Activated naive CD8-positive, alpha-beta T cell treated with anti-CD3 and anti-CD28 coated beads, Interleukin-2, amount 10 ng/mL, durations not matched to agents 7 days and 5 days (primary cell): ENCODE results near the gene SHLD2. TPM values are rescaled to one million over a fixed set of nuclear protein-coding genes. Genes with fewer than 3 reads are reported as not detected.
"Not testable (repeated sequence)": the region's sequence is repeated elsewhere in the genome, so short reads cannot be mapped to it uniquely, and the experiment has no call there.

Experiments
- ATAC-seq: fragments of 150-1000 bp; cut with Tn5 transposase; one replicate; pipeline ENCODE4 v1.10.0; 2021; ENCODE audit warnings: low read depth, moderate library complexity
- POLR2A ChIA-PET: fragments of 350-600 bp; sonication (Branson Sonifier 250); formaldehyde crosslinking; loops from one replicate; lab custom pipeline; 2021; ENCODE audit warnings: antibody characterized with exemption; lab: Charles Lee
- DNase-seq: peaks from one replicate; pipeline ENCODE4 v3.0.0; 2021
- H3K27ac Mint-ChIP-seq: one replicate; pipeline ENCODE4 v1.8.0; 2022; ENCODE audit warnings: mild to moderate bottlenecking, mixed read lengths
- H3K27me3 Mint-ChIP-seq: one replicate; pipeline ENCODE4 v1.8.0; 2022; ENCODE audit warnings: mild to moderate bottlenecking, moderate library complexity, mixed read lengths
- H3K36me3 Mint-ChIP-seq: one replicate; pipeline ENCODE4 v1.8.0; 2021; ENCODE audit warnings: mild to moderate bottlenecking, mixed read lengths
- H3K4me1 Mint-ChIP-seq: one replicate; pipeline ENCODE4 v1.8.0; 2021; ENCODE audit warnings: mixed read lengths
- H3K4me3 Mint-ChIP-seq: one replicate; pipeline ENCODE4 v1.8.0; 2022; ENCODE audit warnings: mild to moderate bottlenecking, moderate library complexity, mixed read lengths
- H3K9me3 Mint-ChIP-seq: one replicate; pipeline ENCODE4 v1.8.0; 2021; ENCODE audit warnings: mixed read lengths
- total RNA-seq, 2 experiments: library from RNA; stranded (reverse); gene quantifications; one replicate each; pipeline ENCODE4 v1.2.3, GENCODE V29; 2021

Gene SHLD2
- total RNA-seq, 2 experiments from 2014 or later = 25.9 to 26.1 TPM

DNA sequence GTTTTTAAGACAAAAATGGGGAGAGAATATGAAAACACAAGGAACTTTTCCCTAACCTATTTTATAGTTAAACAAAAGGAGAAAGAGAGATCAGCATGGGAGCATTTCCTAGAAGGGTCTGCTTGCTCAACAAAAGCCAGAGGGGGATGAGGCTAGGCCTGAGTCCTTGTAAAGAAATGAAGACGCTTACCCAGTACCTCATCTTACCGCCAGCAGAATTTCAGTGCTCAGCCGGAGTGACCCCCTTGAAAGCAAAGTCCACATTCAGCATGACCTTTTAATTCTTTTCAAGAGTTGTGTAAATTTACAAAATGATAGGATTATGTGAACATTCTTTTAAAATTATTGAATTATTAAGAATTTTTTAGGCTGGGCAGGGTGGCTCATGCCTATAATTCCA is 82.6 kb downstream of the SHLD2 start:
- DNase-seq, H3K9me3 Mint-ChIP-seq, H3K36me3 Mint-ChIP-seq, H3K4me3 Mint-ChIP-seq, POLR2A ChIA-PET, ATAC-seq, H3K4me1 Mint-ChIP-seq, H3K27me3 Mint-ChIP-seq, H3K27ac Mint-ChIP-seq: not testable (repeated sequence)

DNA sequence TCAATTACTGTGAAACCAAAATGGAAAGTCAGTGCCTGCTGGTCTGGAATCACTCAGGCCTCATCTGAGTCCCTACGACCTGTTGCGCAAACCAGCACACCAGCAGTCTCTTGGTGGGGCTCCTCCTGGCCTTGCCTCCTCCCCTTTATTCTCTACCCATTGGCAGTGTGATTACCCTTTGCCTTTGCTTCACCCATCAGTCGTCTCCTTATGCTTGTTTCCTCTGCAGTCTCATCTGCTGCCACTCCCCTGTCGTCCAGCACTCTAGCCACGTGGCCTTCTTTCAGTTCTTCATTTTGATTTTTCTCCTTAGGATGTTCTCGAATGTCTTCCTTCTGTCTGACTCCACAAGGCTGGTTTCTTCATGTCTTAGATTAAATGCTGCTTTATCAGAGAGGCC is 89.4 kb downstream of the SHLD2 start:
- POLR2A ChIA-PET, H3K27me3 Mint-ChIP-seq, H3K4me1 Mint-ChIP-seq, ATAC-seq, H3K9me3 Mint-ChIP-seq, H3K27ac Mint-ChIP-seq, DNase-seq, H3K4me3 Mint-ChIP-seq: not testable (repeated sequence)
- peaks cover 37% of the 10 kb centered on the region for H3K36me3 Mint-ChIP-seq

DNA sequence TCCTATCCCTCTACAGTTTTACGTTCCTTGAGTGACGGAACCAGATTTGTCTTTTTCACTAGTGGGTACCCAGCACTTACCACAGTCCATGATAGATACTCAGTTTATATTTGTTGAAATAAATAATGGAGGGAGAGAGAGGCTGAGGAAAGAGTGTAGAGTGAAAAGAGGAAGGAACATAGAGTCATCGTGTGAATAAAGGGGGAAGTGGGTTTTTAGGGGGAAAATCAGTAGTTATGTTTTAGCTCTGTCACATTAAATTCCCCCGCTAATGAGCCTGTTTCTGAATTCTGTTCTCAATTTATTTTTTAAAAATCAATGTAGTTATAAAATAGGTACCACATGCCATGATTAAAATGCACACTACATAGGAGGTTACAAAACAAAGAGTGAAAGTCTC is 91.0 kb downstream of the SHLD2 start:
- H3K27me3 Mint-ChIP-seq, DNase-seq, H3K9me3 Mint-ChIP-seq, POLR2A ChIA-PET, H3K4me1 Mint-ChIP-seq, H3K4me3 Mint-ChIP-seq, ATAC-seq, H3K27ac Mint-ChIP-seq: not testable (repeated sequence)
- H3K36me3 Mint-ChIP-seq = peaks cover 35% of the 10 kb centered on the region

DNA sequence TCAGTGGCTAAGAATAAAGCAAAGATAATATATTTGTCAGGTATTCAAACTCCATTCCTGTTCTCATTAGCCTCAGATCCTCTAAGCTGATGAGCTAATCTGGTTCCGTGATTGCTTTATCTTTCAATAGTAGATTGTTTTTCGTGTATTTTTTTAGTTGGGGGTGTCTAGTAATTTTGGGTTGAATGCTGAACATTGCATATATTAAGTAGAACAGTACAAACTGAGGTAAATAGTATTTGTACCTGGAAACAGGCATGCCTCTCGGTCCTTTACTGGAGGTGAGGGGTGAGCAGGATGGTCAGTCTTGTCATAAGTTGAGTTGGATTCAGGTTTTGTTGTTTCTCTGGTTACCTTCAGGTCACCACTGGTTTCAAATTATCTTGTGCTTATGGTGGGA is 92.6 kb downstream of the SHLD2 start:
- H3K9me3 Mint-ChIP-seq, H3K27ac Mint-ChIP-seq, H3K27me3 Mint-ChIP-seq, DNase-seq, POLR2A ChIA-PET, ATAC-seq, H3K4me1 Mint-ChIP-seq, H3K4me3 Mint-ChIP-seq: not testable (repeated sequence)
- peaks cover 41% of the 10 kb centered on the region for H3K36me3 Mint-ChIP-seq

DNA sequence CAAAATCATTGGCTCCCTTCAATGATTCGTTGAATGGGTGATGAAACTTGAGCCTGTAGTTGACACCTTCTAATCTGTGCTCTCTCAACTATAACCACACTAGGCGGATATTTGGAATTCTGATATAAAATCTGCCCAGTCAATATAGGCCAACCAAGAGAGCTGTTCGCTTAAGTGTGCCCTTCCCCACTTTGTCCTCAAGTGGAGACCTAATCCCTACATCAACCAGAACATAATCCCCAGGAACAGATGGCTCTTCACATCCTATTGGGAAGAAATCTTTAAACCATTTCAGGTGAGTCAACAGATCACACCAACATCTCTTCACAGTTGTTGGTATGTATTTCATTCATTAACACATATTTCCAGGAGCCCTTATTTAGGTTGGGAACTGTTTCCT is 96.8 kb downstream of the SHLD2 start:
- H3K9me3 Mint-ChIP-seq, H3K4me3 Mint-ChIP-seq, H3K27ac Mint-ChIP-seq, ATAC-seq, POLR2A ChIA-PET, DNase-seq, H3K4me1 Mint-ChIP-seq, H3K27me3 Mint-ChIP-seq: not testable (repeated sequence)
- H3K36me3 Mint-ChIP-seq = peaks cover 22% of the 10 kb centered on the region

DNA sequence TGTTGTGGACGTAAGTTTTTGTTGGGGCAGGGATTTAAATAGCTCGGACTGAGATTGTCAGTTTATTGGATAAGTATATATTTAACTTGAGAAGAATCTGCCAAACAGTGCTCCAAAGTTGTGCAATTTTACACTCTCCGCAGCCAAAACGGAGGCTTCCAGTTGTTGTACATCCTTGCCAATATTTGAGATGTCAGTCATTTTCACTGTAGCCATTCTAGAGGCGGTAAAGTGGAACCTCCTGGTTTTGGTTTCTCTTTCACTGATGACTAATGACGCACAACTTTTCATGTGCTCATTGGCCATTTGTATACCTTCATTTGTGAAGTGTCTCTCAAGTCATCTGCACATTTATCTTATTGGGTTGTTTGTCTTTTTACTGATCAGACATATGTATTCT is 105.9 kb downstream of the SHLD2 start:
- H3K4me3 Mint-ChIP-seq, H3K27me3 Mint-ChIP-seq, DNase-seq, H3K27ac Mint-ChIP-seq, POLR2A ChIA-PET, H3K9me3 Mint-ChIP-seq, H3K4me1 Mint-ChIP-seq, H3K36me3 Mint-ChIP-seq: not testable (repeated sequence)
- ATAC-seq = peak; percentile 20

DNA sequence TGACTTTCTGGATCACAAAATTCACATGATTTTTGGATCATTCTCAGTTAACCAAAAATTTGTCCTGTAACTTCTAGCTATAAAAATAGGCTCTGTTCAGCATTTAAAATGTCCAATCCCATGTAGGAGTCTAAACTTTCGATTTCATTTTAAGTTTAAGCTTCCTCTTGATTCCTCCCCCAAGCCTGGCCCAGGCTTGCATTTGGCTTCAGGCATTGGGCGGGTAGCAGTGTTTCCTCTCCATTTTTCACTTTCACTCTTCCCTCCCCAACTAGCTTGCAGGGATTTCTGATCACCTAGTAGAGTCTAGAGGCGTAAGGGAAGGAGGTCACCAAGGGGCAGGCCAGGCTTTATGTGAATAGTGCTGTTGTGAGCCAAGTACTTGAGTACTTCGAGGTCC is 109.8 kb downstream of the SHLD2 start:
- H3K27me3 Mint-ChIP-seq, H3K27ac Mint-ChIP-seq, H3K36me3 Mint-ChIP-seq, H3K9me3 Mint-ChIP-seq, POLR2A ChIA-PET, H3K4me1 Mint-ChIP-seq, H3K4me3 Mint-ChIP-seq, DNase-seq: not testable (repeated sequence)
- ATAC-seq = peak; percentile 30

DNA sequence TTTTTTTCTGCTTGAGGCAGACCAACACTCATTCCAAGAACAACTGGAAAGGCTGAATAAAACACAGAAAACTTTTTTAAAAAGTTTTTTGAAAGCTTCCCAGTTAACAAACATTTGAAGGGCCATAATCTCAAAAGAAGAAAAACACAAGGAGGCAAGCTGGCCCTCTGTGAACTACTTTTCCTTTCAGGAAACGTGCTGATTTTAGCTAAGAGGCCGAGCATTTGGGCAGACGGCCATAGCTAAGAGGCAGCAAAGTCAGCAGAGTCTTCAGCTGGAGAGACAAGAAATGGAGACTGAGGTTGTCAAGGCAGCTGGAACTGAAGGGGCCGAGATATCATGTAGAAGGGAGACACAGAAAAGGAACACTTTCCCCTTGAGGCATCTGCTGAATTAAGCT is 111.9 kb downstream of the SHLD2 start:
- H3K9me3 Mint-ChIP-seq, H3K27me3 Mint-ChIP-seq, H3K36me3 Mint-ChIP-seq, H3K4me3 Mint-ChIP-seq, H3K4me1 Mint-ChIP-seq, DNase-seq, ATAC-seq, POLR2A ChIA-PET, H3K27ac Mint-ChIP-seq: not testable (repeated sequence)

DNA sequence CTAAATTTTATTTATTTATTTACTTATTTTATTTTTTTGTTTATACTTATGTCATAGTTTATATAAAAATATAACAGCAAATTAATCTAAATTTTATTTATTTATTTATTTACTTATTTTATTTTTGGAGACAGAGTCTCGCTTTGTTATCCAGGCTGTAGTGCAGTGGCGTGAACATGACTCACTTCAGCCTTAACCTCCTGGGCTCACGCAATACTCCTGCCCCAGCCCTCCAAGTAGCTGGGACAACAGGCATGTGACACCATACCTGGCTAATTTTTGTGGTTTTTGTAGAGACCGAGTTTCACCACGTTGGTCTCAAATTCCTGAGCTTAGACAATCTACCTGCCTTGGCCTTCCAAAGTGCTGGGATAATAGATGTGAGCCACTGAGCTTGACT is 115.3 kb downstream of the SHLD2 start:
- DNase-seq, H3K9me3 Mint-ChIP-seq, H3K36me3 Mint-ChIP-seq, H3K27me3 Mint-ChIP-seq, ATAC-seq, H3K4me1 Mint-ChIP-seq, H3K4me3 Mint-ChIP-seq, H3K27ac Mint-ChIP-seq, POLR2A ChIA-PET: not testable (repeated sequence)

DNA sequence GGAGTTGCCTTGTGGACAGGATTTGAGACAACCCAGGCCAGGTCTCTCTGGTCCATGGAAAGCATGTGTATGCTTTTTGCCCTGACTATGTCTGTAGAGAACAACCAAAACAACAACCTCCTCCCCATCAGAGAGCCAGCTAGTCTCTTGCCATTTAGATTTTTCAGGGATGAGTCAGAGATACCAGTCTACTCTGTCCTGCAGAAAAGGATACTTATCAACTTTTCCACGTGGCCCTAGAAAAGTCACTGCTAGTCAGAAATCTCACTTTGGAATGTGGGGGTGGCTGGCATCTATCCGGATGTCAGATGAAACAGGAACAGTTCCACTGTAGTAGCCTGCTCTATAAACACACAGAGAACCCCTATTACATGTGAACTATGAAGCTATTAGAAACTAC is 116.8 kb downstream of the SHLD2 start:
- H3K4me3 Mint-ChIP-seq, DNase-seq, H3K4me1 Mint-ChIP-seq, H3K27me3 Mint-ChIP-seq, POLR2A ChIA-PET, H3K9me3 Mint-ChIP-seq, H3K27ac Mint-ChIP-seq, ATAC-seq, H3K36me3 Mint-ChIP-seq: not testable (repeated sequence)

DNA sequence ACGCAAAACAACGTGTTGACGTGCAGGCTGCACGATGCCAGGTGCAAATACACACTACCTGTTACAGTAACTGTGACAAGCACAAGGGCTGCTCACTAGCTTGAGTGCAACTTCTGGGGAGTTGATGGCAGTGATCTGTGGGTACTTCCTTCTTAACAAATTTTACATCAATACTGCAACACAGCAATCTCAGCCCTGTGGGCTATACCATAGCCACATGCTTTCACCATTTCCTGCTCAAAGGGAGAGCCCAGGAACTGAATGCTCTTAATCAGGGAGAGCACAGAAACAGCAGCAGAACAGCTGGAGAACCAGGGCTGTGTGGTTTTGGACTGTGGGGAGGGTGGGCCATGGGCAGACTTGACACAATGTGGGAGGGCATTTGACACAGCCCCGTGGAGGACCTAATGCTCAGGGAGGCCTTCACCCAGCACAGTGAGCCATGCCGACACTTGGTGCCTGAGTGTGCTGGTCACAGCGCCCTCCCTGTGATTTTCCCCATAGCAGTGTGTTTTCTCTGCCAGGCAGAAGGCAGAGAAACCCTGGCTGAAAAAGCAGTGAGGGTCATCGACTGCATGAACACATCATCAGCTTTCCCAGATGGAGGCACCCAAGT is 118.3 kb downstream of the SHLD2 start:
- H3K9me3 Mint-ChIP-seq, POLR2A ChIA-PET, H3K4me3 Mint-ChIP-seq, H3K27ac Mint-ChIP-seq, H3K27me3 Mint-ChIP-seq, DNase-seq, H3K4me1 Mint-ChIP-seq, H3K36me3 Mint-ChIP-seq: not testable (repeated sequence)
- ATAC-seq = peak; percentile 92

DNA sequence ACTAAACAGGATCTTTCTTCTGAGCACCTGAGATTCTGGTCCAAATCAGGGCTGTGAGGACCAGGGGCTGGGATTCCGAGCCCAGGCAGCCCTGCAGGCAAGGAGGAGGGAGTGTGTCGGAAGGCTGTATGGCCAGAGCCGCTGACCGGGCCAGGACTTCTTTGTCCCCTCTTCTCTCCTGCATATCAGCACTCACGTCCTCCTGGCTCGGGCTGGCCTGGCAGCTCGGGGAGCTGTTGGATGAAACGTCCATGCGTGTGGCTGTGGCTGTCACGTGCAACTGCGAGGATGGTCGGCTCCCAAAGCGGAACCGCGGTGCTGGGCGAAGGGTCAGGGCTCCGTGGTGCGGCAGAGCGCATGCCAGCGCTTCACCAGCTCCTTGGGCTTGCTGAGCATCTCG is 118.8 kb downstream of the SHLD2 start:
- DNase-seq, H3K27ac Mint-ChIP-seq, H3K4me3 Mint-ChIP-seq, H3K36me3 Mint-ChIP-seq, ATAC-seq, POLR2A ChIA-PET, H3K9me3 Mint-ChIP-seq, H3K27me3 Mint-ChIP-seq: not testable (repeated sequence)
- H3K4me1 Mint-ChIP-seq = peaks cover 11% of the 10 kb centered on the region

DNA sequence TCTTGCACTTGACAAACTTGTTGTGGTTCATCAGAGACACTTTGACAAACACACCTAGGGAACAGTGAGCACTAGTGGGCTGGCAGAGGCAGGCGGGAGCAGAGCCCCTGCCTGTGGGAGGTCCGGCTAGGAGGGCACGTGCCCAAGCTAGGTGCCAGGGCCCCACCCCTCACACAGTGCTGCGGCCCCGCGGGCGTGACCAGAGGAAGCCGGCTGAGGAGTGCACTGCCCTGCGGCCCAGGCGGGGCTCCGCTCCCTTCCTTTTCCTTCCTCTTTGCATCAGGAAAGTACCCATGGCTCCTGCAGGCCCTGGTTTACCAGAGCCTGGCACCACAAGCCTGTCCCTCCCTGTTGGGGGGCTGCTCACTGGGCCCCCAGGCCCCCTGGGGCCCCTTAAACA is 121.1 kb downstream of the SHLD2 start:
- H3K4me3 Mint-ChIP-seq, H3K27me3 Mint-ChIP-seq, POLR2A ChIA-PET, DNase-seq, ATAC-seq, H3K9me3 Mint-ChIP-seq, H3K27ac Mint-ChIP-seq, H3K36me3 Mint-ChIP-seq: not testable (repeated sequence)
- H3K4me1 Mint-ChIP-seq = peaks cover 11% of the 10 kb centered on the region

DNA sequence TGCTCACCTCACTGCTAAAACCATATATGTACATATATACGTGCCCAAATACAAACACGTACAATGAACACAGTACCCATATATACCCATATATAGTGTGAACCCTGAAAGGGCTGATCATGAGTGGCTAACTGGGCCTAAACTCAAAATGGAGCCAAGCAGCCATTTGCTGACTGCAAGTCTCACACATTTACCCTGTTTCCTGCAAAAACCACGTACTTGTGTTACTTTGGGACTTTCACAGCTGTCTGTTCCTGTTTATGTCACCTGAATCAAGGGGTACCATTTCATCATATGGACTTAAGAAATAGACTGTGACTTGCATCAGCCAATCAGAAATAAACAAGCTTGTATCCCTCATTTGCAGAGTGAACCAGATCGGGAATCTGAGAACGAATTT is 124.4 kb downstream of the SHLD2 start:
- POLR2A ChIA-PET, H3K4me3 Mint-ChIP-seq, H3K36me3 Mint-ChIP-seq, H3K27me3 Mint-ChIP-seq, H3K4me1 Mint-ChIP-seq, H3K9me3 Mint-ChIP-seq, DNase-seq, H3K27ac Mint-ChIP-seq: not testable (repeated sequence)
- ATAC-seq = peak; percentile 81

DNA sequence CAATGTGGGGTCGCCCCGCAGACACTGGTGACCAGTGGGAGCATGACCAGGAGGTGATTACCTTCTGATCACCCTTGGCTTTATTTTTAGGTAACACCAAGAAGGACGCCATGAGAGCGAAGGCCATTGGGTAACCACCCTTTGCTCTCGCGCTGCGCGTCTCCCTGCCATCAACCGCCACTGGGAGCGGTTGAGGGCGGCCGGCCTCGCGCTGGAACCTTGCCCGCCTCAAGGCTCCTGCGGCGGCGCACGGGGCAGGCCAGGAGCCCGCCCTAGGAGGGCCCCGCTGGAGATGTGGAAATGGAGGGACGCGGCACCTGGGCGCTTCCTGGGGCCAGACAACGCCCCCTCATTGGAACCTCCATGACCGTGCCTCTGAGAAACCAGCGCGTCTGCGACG is 127.8 kb downstream of the SHLD2 start:
- DNase-seq, H3K27ac Mint-ChIP-seq, POLR2A ChIA-PET, H3K9me3 Mint-ChIP-seq, H3K4me1 Mint-ChIP-seq, H3K4me3 Mint-ChIP-seq, ATAC-seq, H3K36me3 Mint-ChIP-seq, H3K27me3 Mint-ChIP-seq: not testable (repeated sequence)
